Osteoblast (primary cell): ENCODE results near the gene FXYD6. TPM values are rescaled to one million over a fixed set of nuclear protein-coding genes. Genes with fewer than 3 reads are reported as not detected.

Experiments used
- DNase-seq: peaks from one replicate; pipeline ENCODE4 v3.0.0; 2011; ENCODE audit warnings: low spot score, mixed read lengths; ENCODE audit not compliant: insufficient read length; ENCODE audit errors: missing footprints
- H2AFZ ChIP-seq: 2 replicates; pipeline ENCODE4 v1.6.0; 2011; ENCODE audit warnings: mild to moderate bottlenecking, low read length
- H3K27ac ChIP-seq: 2 replicates; pipeline ENCODE4 v1.5.1; 2011; ENCODE audit warnings: mild to moderate bottlenecking, low read depth, low read length, moderate library complexity
- H3K27me3 ChIP-seq: 2 replicates; pipeline ENCODE4 v1.6.0; 2012; ENCODE audit warnings: mild to moderate bottlenecking, control low read depth, inconsistent platforms, low read length, moderate library complexity; ENCODE audit not compliant: insufficient read depth
- H3K36me3 ChIP-seq: 2 replicates; pipeline ENCODE4 v1.5.1; 2011; ENCODE audit warnings: mild to moderate bottlenecking, low read length, control low read depth, moderate library complexity; ENCODE audit not compliant: insufficient read depth
- H3K4me1 ChIP-seq: 2 replicates; pipeline ENCODE4 v1.5.1; 2011; ENCODE audit warnings: mild to moderate bottlenecking, low read length, control low read depth, moderate library complexity; ENCODE audit not compliant: insufficient read depth
- H3K4me2 ChIP-seq: 2 replicates; pipeline ENCODE4 v1.6.0; 2011; ENCODE audit warnings: mild to moderate bottlenecking, low read length; ENCODE audit not compliant: insufficient read depth
- H3K4me3 ChIP-seq: fragments of 200-600 bp; sonication (generic); 3 replicates; pipeline ENCODE4 v1.5.1; 2012; ENCODE audit warnings: mild to moderate bottlenecking, low read length, inconsistent platforms; ENCODE audit not compliant: insufficient read depth
- H3K79me2 ChIP-seq: 2 replicates; pipeline ENCODE4 v1.6.0; 2012; ENCODE audit warnings: mild to moderate bottlenecking, low read length, control low read depth, inconsistent platforms; ENCODE audit not compliant: insufficient read depth
- H3K9me3 ChIP-seq: 2 replicates; pipeline ENCODE4 v1.5.1; 2011; ENCODE audit warnings: low read depth, low read length, control low read depth
- H4K20me1 ChIP-seq: 2 replicates; pipeline ENCODE4 v1.6.0; 2012; ENCODE audit warnings: mild to moderate bottlenecking, low read length, control low read depth; ENCODE audit not compliant: insufficient read depth
- CTCF ChIP-seq: IDR thresholded peaks from 2 replicates; pipeline ENCODE4 v1.5.1; 2011; ENCODE audit warnings: mild to moderate bottlenecking, low read depth, low read length, moderate library complexity; ENCODE audit errors: extremely low read depth
- total RNA-seq: library from RNA; depleted of rRNA; stranded (reverse); fragments of >200 nt; gene quantifications from 2 replicates; pipeline ENCODE4 v1.2.3, GENCODE V29; 2012

Gene FXYD6
- total RNA-seq, 1 donor: not detected

GRCh38 chr11:117863383-117863782 lies 13.1 kb downstream of the FXYD6 start:
- H3K4me3 ChIP-seq: no peak overlapping the region
- no peaks in the 10 kb centered on the region for H3K36me3 ChIP-seq
- no peak overlapping the region for H3K4me2 ChIP-seq
- H4K20me1 ChIP-seq: no peaks in the 10 kb centered on the region
- H3K27me3 ChIP-seq: no peaks in the 10 kb centered on the region
- no peaks in the 10 kb centered on the region for H3K79me2 ChIP-seq
- no peaks in the 10 kb centered on the region for H3K9me3 ChIP-seq
- DNase-seq: no peak
- H3K4me1 ChIP-seq: no peaks in the 10 kb centered on the region
- no peak overlapping the region for H3K27ac ChIP-seq
- TF ChIP-seq CTCF: no peak
- no peak overlapping the region for H2AFZ ChIP-seq

DNA sequence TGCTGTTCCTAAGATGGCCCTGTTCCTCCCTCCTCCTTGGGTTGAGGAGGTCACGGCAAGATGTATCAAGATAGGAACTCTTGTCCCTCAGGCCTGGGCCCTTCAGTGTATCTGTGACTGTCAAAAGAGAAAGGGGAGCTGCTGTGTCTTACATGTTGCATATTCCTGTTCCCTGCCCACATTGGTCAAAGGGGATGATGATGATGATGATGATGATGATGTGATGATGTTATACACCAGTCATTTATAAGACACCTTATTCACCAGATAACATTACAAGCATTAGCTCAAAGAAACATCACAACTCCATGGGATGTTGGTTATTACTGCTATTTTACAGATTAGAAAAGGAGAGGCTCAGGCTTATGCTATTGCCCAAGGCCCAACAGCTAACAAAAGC lies 13.7 kb downstream of the FXYD6 start:
- no peaks in the 10 kb centered on the region for H3K27me3 ChIP-seq
- H3K4me2 ChIP-seq: no peak overlapping the region
- DNase-seq: no peak
- TF ChIP-seq CTCF: no peak
- no peak overlapping the region for H3K4me3 ChIP-seq
- H3K79me2 ChIP-seq: no peaks in the 10 kb centered on the region
- no peaks in the 10 kb centered on the region for H3K4me1 ChIP-seq
- H4K20me1 ChIP-seq: no peaks in the 10 kb centered on the region
- H2AFZ ChIP-seq: no peak overlapping the region
- no peak overlapping the region for H3K27ac ChIP-seq
- H3K36me3 ChIP-seq: no peaks in the 10 kb centered on the region
- no peaks in the 10 kb centered on the region for H3K9me3 ChIP-seq

- Histone ChIP-seq H3K27ac (no peak overlapping the region), H2AFZ (no peak overlapping the region), H4K20me1 (no peaks in the 10 kb centered on the region), H3K9me3 (no peaks in the 10 kb centered on the region), H3K36me3 (no peaks in the 10 kb centered on the region), H3K4me3 (no peak overlapping the region), H3K4me2 (no peak overlapping the region), H3K4me1 (no peaks in the 10 kb centered on the region), H3K27me3 (no peaks in the 10 kb centered on the region), H3K79me2 (no peaks in the 10 kb centered on the region)
- DNase-seq: no peak
- TF ChIP-seq CTCF: no peak
Observed at GRCh38 chr11:117862019-117862725, 14.3 kb downstream of the FXYD6 start.

GRCh38 chr11:117861151-117862018 lies 15.1 kb downstream of the FXYD6 start:
- no peak overlapping the region for H3K4me3 ChIP-seq
- no peaks in the 10 kb centered on the region for H3K4me1 ChIP-seq
- H2AFZ ChIP-seq: no peak overlapping the region
- no peaks in the 10 kb centered on the region for H3K9me3 ChIP-seq
- H3K27ac ChIP-seq: no peak overlapping the region
- H3K79me2 ChIP-seq: no peaks in the 10 kb centered on the region
- DNase-seq: no peak
- no peaks in the 10 kb centered on the region for H4K20me1 ChIP-seq
- no peak for TF ChIP-seq CTCF
- H3K27me3 ChIP-seq: no peaks in the 10 kb centered on the region
- H3K4me2 ChIP-seq: no peak overlapping the region
- H3K36me3 ChIP-seq: no peaks in the 10 kb centered on the region
